ENCODE data around the gene FAM156B.
"Not testable (repeated sequence)": the region's sequence is repeated elsewhere in the genome, so short reads cannot be mapped to it uniquely, and the experiment has no call there.

GRCh38 chrX:52888090-52888489, 9.0 kb upstream of the FAM156B start:
- TF ChIP-seq EZH2 (IDR thresholded peaks at IDR 0.05; ENCODE audit: low read depth); CTCF (conservative IDR thresholded peaks at IDR 0.05): not testable (repeated sequence)
